Thoracic aorta (tissue), 2 donors: ENCODE measurements around the gene GRK3. TPM values are rescaled to one million over a fixed set of nuclear protein-coding genes. Genes with fewer than 3 reads are reported as not detected.
"Not testable (repeated sequence)": the region's sequence is repeated elsewhere in the genome, so short reads cannot be mapped to it uniquely, and the experiment has no call there.

ENCODE experiments used
- ATAC-seq: fragments of 150-250 bp; one replicate; pipeline ENCODE4 v1.8.0; 2017; ENCODE audit warnings: low read depth; ENCODE audit not compliant: insufficient number of reproducible peaks, low FRiP score
- DNase-seq: peaks from one replicate; pipeline ENCODE4 v3.0.0-alpha.2; 2020; ENCODE audit warnings: low spot score
- H3K27ac ChIP-seq, 2 donors: fragments of 200-600 bp; sonication (generic); 1 replicate in 1 of 2; 2 replicates in 1 of 2; pipeline ENCODE4 v1.5.1; 2016; ENCODE audit warnings: mild to moderate bottlenecking in 2 of 2, moderate library complexity in 2 of 2
- H3K27me3 ChIP-seq: fragments of 200-600 bp; sonication (generic); replicated peaks from 2 replicates; pipeline ENCODE4 v1.6.0; 2016; ENCODE audit warnings: mild to moderate bottlenecking; ENCODE audit not compliant: insufficient read depth
- H3K36me3 ChIP-seq: fragments of 200-600 bp; sonication (generic); one replicate; pipeline ENCODE4 v1.5.1; 2016
- H3K4me1 ChIP-seq, 2 donors: fragments of 200-600 bp; sonication (generic); 1 replicate in 1 of 2; 2 replicates in 1 of 2; pipeline versions ENCODE4 v1.5.1 to v1.6.0; 2016; ENCODE audit warnings: low read depth in 2 of 2, mild to moderate bottlenecking in 1 of 2; ENCODE audit not compliant: control insufficient read depth in 1 of 2
- H3K4me3 ChIP-seq: fragments of 200-600 bp; sonication (generic); 2 replicates; pipeline ENCODE4 v1.5.1; 2016; ENCODE audit warnings: mild to moderate bottlenecking
- H3K9me3 ChIP-seq: fragments of 200-600 bp; sonication (generic); 2 replicates; pipeline ENCODE4 v1.5.1; 2016
- total RNA-seq, 2 donors: library from RNA; depleted of rRNA; stranded (reverse); fragments of >200 nt; gene quantifications; one replicate each; pipeline versions ENCODE4 v1.1.0 to v1.2.3, GENCODE V29; 2016
- TF ChIP-seq, protein P1 (sequence below): fragments of 200-600 bp; sonication (generic); IDR thresholded peaks from one replicate; pipeline ENCODE4 v1.5.1; 2019; ENCODE audit warnings: antibody characterized with exemption

Gene GRK3
- total RNA-seq, 2 donors from 2014 or later: 4.4 to 4.6 TPM

DNA sequence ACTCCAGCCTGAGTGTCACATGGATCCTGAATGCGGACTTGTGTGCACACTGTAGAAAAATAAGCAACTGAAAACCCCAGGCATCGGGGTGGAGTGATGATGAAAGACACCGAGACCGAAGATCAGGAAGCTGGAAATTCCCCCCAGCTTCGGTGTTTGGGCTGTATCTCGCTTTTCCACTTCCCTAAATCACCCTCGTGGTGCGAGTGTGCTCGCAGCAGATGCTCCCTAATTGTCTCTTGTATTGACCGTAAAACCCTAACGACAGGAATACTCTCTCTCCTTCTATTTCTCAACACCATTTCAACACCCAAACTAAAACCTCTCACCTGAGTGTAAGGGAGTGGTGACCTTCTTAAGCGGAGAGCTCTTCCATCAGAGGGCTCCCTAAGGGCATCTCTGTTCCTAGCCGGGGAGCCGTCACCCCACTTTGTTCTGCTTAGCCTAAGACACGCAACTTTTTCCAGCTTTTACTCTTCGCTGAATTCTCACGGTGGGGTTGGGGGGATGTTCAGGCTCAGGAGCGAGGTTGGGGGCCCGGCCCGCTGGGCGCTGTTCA, 635 bp upstream of the GRK3 start:
- H3K27ac ChIP-seq: peak overlapping the region; percentile 34 to 42
- TF ChIP-seq, protein P1, sequence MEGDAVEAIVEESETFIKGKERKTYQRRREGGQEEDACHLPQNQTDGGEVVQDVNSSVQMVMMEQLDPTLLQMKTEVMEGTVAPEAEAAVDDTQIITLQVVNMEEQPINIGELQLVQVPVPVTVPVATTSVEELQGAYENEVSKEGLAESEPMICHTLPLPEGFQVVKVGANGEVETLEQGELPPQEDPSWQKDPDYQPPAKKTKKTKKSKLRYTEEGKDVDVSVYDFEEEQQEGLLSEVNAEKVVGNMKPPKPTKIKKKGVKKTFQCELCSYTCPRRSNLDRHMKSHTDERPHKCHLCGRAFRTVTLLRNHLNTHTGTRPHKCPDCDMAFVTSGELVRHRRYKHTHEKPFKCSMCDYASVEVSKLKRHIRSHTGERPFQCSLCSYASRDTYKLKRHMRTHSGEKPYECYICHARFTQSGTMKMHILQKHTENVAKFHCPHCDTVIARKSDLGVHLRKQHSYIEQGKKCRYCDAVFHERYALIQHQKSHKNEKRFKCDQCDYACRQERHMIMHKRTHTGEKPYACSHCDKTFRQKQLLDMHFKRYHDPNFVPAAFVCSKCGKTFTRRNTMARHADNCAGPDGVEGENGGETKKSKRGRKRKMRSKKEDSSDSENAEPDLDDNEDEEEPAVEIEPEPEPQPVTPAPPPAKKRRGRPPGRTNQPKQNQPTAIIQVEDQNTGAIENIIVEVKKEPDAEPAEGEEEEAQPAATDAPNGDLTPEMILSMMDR: no peak
- peak overlapping the region; percentile 79 for H3K4me3 ChIP-seq
- ATAC-seq (no peak), DNase-seq (no peak)
- no peaks in the 10 kb centered on the region for H3K9me3 ChIP-seq
- peaks cover 4 to 19% of the 10 kb centered on the region in 2 donors for H3K4me1 ChIP-seq
- H3K36me3 ChIP-seq: no peaks in the 10 kb centered on the region
- no peaks in the 10 kb centered on the region for H3K27me3 ChIP-seq

DNA sequence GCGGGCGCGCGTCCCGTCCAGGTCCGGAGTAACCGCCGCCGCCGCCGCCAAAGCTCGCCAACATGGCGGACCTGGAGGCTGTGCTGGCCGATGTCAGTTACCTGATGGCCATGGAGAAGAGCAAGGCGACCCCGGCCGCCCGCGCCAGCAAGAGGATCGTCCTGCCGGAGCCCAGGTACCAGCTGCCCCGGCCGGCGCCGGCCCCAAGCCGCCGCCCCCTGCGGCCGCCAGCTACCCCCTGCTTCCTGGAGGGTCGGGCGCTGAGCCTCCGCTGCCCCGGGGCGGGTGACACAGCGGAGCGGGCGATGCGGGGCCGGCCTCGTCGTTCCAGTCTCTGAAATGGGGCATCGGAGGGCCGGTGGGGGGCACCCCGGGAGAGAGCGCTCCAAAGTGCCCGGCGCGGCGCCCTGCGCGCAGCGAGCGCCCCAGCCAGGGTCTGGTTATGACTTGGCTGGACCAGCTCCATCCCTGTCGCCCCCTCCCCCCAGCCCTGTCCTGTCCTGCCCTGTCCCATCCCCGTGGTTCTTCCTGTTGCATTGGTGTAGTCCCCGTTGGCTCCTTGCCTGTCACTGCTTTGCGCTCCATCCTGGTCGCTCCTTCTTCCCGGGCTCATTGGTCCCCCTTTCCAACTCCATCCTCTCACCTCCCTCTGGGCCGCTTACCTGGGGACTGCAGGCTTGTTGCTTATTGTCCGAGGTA, 653 bp downstream of the GRK3 start:
- ATAC-seq: no peak
- Histone ChIP-seq H3K27me3 (no peaks in the 10 kb centered on the region), H3K27ac (no peak overlapping the region), H3K4me1 (peaks cover 4 to 19% of the 10 kb centered on the region in 2 donors), H3K9me3 (no peaks in the 10 kb centered on the region), H3K36me3 (no peaks in the 10 kb centered on the region), H3K4me3 (peak overlapping the region; percentile 88)
- DNase-seq: no peak
- TF ChIP-seq, protein P1: no peak

DNA sequence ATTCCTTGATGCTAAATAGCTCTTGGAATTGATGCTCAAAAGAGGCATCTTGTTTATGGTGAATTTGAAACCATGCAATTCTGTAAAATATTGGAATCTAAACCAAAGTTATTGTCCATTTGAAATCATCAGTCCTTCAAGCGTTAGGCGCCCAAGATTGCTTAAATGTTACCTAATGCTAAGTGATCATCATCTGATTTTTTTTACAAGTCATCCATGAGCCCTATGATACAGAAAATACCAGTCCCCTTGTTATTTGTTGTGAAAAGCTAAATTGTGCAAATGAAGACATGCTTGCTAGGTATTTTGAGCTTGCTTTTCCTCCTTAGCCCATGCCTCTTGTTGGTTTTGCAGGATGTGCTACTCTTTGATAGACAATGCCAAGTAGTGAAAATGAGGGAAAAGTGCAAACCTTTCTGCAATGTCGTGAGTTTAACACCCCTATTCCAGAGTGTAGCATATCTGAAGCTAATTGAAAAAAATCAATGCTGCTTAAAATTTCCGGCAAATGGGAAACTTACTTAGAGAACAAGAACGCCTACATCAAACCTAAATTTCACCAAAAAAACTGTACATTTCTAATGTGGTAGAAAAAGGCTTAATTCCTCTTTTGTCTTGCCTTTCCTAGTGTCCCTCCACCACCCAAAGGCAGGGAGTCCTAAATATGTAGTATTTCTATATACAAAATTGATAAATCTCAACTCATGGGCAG, 1.9 kb downstream of the GRK3 start:
- no peak overlapping the region for H3K27ac ChIP-seq
- ATAC-seq: no peak
- TF ChIP-seq, protein P1: no peak
- H3K36me3 ChIP-seq: no peaks in the 10 kb centered on the region
- H3K27me3 ChIP-seq: no peaks in the 10 kb centered on the region
- H3K9me3 ChIP-seq: no peaks in the 10 kb centered on the region
- DNase-seq: no peak
- H3K4me1 ChIP-seq: peaks cover 4 to 19% of the 10 kb centered on the region in 2 donors
- H3K4me3 ChIP-seq: peak overlapping the region; percentile 88

DNA sequence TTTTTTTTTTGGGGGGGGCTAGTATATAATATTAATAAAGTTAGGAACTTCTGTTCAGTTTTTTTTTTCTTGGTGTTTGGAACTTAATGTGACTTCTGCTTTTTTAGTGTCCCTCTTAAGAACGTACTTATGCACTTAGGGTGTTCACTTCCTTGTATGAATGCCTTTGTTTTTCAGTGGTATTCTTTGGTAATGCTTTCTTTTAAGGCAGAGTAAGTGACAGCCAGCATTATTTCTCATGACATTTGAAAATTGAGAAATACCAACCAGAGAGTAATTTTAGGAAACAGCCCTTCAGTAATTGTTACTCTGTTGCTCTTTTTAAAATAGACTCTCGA, 2.4 kb downstream of the GRK3 start:
- no peak for ATAC-seq
- no peak overlapping the region for H3K4me3 ChIP-seq
- TF ChIP-seq, protein P1: no peak

GRCh38 chr22:25567251-25567675, 2.8 kb downstream of the GRK3 start:
- no peak for DNase-seq
- no peak overlapping the region for H3K27ac ChIP-seq

More for the DNA sequence above, 2.4 kb downstream of the GRK3 start:
- Histone ChIP-seq H3K36me3 (no peaks in the 10 kb centered on the region), H3K4me1 (peaks cover 4 to 19% of the 10 kb centered on the region in 2 donors), H3K9me3 (no peaks in the 10 kb centered on the region), H3K27me3 (no peaks in the 10 kb centered on the region), H3K27ac (no peak overlapping the region)
- no peak for DNase-seq

GRCh38 chr22:25568066-25568465, 3.6 kb downstream of the GRK3 start:
- not testable (repeated sequence) for H3K27ac ChIP-seq, H3K4me3 ChIP-seq, ATAC-seq, H3K36me3 ChIP-seq, H3K27me3 ChIP-seq, H3K9me3 ChIP-seq, DNase-seq
- peaks cover 0 to 19% of the 10 kb centered on the region in 2 donors for H3K4me1 ChIP-seq

More at GRCh38 chr22:25567251-25567675, 2.8 kb downstream of the GRK3 start:
- Histone ChIP-seq H3K27me3 (no peaks in the 10 kb centered on the region), H3K9me3 (no peaks in the 10 kb centered on the region), H3K4me3 (no peak overlapping the region), H3K4me1 (peaks cover 3 to 19% of the 10 kb centered on the region in 2 donors), H3K36me3 (no peaks in the 10 kb centered on the region)
- no peak for ATAC-seq
- TF ChIP-seq, protein P1: no peak
